Measurements from ENCODE around the gene ARHGEF25. TPM values are rescaled to one million over a fixed set of nuclear protein-coding genes. Genes with fewer than 3 reads are reported as not detected.

ARHGEF25 gene
- total RNA-seq, 6 donors from 2014 or later = 6.6 to 78.6 (median 8.2) TPM

DNA sequence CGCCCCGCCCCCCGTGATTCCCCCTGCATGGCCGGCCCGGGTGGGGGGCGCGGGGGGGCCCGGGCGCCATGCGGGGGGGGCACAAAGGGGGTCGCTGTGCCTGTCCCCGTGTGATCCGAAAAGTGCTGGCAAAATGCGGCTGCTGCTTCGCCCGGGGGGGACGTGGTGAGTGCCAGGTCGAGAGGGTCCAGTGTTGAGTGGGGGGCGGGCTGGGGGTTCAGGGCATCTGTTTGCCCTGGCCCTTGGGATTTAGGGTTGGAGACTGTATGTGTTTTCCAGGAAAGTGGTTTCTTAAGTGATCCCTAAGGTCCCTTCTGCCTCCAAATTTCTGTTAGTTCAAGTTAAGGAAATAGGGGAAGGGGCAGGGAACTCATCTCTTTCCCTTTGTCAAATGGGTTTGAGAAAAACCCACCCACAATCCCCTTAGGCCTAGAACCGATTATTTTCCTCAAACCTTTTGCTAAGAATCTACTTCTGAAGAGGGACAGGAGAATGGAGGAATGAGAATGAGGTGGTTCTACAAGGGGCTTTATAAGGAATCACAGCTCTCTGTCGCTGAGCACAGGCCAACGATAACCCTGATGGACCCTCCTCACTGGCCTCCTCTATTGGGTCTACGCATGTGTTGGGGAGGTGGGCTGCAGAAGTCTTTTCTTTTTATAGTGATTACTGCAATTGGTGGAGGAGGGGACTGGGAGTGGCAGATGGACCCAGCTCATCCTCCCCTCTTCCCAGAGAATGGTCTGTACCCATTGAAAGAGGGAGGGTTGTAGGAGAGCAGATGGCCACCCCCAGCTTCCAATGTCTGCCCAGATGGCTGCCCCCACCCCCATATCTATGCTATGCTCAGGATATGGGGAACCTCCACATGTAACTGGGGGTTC is 834 bp downstream of the ARHGEF25 start:
- H3K27me3 ChIP-seq = peaks cover 0 to 11% (median 3%) of the 10 kb centered on the region in 4 donors
- H3K36me3 ChIP-seq = no peaks in the 10 kb centered on the region
- H3K4me1 ChIP-seq = peaks cover 11 to 27% (median 19%) of the 10 kb centered on the region in 4 donors
- ATAC-seq (ENCODE audit: low FRiP score in 2 of 2) (no peak), DNase-seq (no peak)
- H3K27ac ChIP-seq = peak overlapping the region; percentile 65 to 77 (median 74)
- H3K9me3 ChIP-seq = no peaks in the 10 kb centered on the region
- WGBS, 2 donors = 16 to 68% methylated on average over 4 to 23 of the region's 23 CpGs
- TF ChIP-seq POLR2AphosphoS5 (IDR thresholded peaks at IDR 0.05) (no peak), EP300 (IDR thresholded peaks at IDR 0.05) (no peak), POLR2A (IDR thresholded peaks at IDR 0.05) (no peak)
- peak overlapping the region; percentile 46 to 76 (median 56) for H3K4me3 ChIP-seq

- Histone ChIP-seq H3K27me3 (peaks cover 0 to 14% (median 3%) of the 10 kb centered on the region in 4 donors), H3K27ac (no peak overlapping the region), H3K4me1 (peaks cover 11 to 27% (median 19%) of the 10 kb centered on the region in 4 donors), H3K9me3 (no peaks in the 10 kb centered on the region), H3K36me3 (no peaks in the 10 kb centered on the region), H3K4me3 (no peak overlapping the region)
- TF ChIP-seq EP300 (IDR thresholded peaks at IDR 0.05) (no peak), POLR2AphosphoS5 (IDR thresholded peaks at IDR 0.05) (no peak), POLR2A (IDR thresholded peaks at IDR 0.05) (no peak)
- TF ChIP-seq, protein P1, sequence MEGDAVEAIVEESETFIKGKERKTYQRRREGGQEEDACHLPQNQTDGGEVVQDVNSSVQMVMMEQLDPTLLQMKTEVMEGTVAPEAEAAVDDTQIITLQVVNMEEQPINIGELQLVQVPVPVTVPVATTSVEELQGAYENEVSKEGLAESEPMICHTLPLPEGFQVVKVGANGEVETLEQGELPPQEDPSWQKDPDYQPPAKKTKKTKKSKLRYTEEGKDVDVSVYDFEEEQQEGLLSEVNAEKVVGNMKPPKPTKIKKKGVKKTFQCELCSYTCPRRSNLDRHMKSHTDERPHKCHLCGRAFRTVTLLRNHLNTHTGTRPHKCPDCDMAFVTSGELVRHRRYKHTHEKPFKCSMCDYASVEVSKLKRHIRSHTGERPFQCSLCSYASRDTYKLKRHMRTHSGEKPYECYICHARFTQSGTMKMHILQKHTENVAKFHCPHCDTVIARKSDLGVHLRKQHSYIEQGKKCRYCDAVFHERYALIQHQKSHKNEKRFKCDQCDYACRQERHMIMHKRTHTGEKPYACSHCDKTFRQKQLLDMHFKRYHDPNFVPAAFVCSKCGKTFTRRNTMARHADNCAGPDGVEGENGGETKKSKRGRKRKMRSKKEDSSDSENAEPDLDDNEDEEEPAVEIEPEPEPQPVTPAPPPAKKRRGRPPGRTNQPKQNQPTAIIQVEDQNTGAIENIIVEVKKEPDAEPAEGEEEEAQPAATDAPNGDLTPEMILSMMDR (IDR thresholded peaks at IDR 0.05) = no peak
- peak in 1 of 2 donors; percentile 35 for DNase-seq
- WGBS, 2 donors = 89 to 94% methylated on average over 7 to 9 of the region's 10 CpGs
- ATAC-seq (ENCODE audit: low FRiP score in 2 of 2) = no peak
Observed at GRCh38 chr12:57612711-57613426, 1.6 kb downstream of the ARHGEF25 start.

DNA sequence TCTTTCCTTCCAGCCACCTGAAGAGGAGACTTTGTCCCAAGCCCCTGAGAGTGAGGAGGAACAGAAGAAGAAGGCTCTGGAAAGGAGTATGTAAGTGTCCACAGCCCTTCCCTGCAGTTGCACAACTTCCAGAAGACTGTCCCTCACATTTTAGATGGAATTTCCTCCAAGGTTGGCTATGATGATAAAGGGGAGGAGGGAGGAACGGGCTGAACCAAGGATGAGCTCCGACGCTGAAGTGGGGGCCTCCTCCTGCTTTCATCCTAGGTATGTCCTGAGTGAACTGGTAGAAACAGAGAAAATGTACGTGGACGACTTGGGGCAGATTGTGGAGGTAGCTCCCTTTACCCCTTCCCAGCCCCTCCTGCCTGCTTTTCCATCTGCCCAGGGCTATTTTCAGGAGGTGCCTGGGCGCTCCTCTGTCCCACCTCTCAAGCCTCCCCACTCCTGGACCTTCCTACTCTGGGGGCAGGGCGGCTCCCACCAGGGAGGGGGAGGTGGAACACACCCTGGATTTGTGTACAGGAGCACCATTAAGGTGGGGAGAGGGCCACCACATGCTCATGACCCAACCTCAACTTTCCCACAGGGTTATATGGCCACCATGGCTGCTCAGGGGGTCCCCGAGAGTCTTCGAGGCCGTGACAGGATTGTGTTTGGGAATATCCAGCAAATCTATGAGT is 2.3 kb downstream of the ARHGEF25 start:
- TF ChIP-seq POLR2A (IDR thresholded peaks at IDR 0.05) = no peak
- TF ChIP-seq, protein P1 (IDR thresholded peaks at IDR 0.05) = no peak
- TF ChIP-seq EP300 (IDR thresholded peaks at IDR 0.05) = no peak
- TF ChIP-seq POLR2AphosphoS5 (IDR thresholded peaks at IDR 0.05) = no peak
- H3K27ac ChIP-seq = no peak overlapping the region
- ATAC-seq (ENCODE audit: low FRiP score in 2 of 2) (no peak), DNase-seq (no peak)
- no peaks in the 10 kb centered on the region for H3K36me3 ChIP-seq
- 85 to 87% methylated on average over 9 to 10 of the region's 10 CpGs for WGBS, 2 donors
- H3K4me1 ChIP-seq = peaks cover 11 to 27% (median 19%) of the 10 kb centered on the region in 4 donors
- H3K4me3 ChIP-seq = no peak overlapping the region
- H3K27me3 ChIP-seq = peaks cover 0 to 18% (median 3%) of the 10 kb centered on the region in 4 donors
- no peaks in the 10 kb centered on the region for H3K9me3 ChIP-seq

- Histone ChIP-seq H3K36me3 (no peaks in the 10 kb centered on the region), H3K4me3 (no peak overlapping the region), H3K27ac (no peak overlapping the region), H3K9me3 (no peaks in the 10 kb centered on the region), H3K27me3 (peaks cover 0 to 20% (median 3%) of the 10 kb centered on the region in 4 donors), H3K4me1 (peaks cover 11 to 27% (median 23%) of the 10 kb centered on the region in 4 donors)
- ATAC-seq (ENCODE audit: low FRiP score in 2 of 2) (no peak), DNase-seq (peak in 1 of 2 donors; percentile 38)
- TF ChIP-seq POLR2A (IDR thresholded peaks at IDR 0.05) = no peak
- 54 to 56% methylated on average over 8 to 14 of the region's 14 CpGs for WGBS, 2 donors
Observed at GRCh38 chr12:57614178-57614947, 3.1 kb downstream of the ARHGEF25 start.

- Histone ChIP-seq H3K4me1 (peaks cover 12 to 32% (median 27%) of the 10 kb centered on the region in 4 donors), H3K27me3 (peaks cover 0 to 27% (median 5%) of the 10 kb centered on the region in 4 donors)
- TF ChIP-seq, protein P1 (IDR thresholded peaks at IDR 0.05) = no peak
- TF ChIP-seq POLR2AphosphoS5 (IDR thresholded peaks at IDR 0.05) (no peak), POLR2A (IDR thresholded peaks at IDR 0.05) (no peak), EP300 (IDR thresholded peaks at IDR 0.05) (no peak)
Observed at GRCh38 chr12:57614948-57615500, 3.8 kb downstream of the ARHGEF25 start.

More at GRCh38 chr12:57614948-57615500, 3.8 kb downstream of the ARHGEF25 start:
- 85% methylated on average over 9 to 11 of the region's 11 CpGs for WGBS, 2 donors
- ATAC-seq (ENCODE audit: low FRiP score in 2 of 2) (no peak), DNase-seq (no peak)
- no peaks in the 10 kb centered on the region for H3K36me3 ChIP-seq
- H3K27ac ChIP-seq = no peak overlapping the region
- no peak overlapping the region for H3K4me3 ChIP-seq
- no peaks in the 10 kb centered on the region for H3K9me3 ChIP-seq

Data from upper lobe of left lung (tissue), 6 donors.